ENCODE data around the gene PDXK. TPM values are rescaled to one million over a fixed set of nuclear protein-coding genes. Genes with fewer than 3 reads are reported as not detected.

PDXK gene
- total RNA-seq, 1 experiment from 2014 or later = 68.7 TPM

- Histone ChIP-seq H3K36me3 (replicated peaks; ENCODE audit: control insufficient read depth, insufficient read depth, low read length) (peaks cover 27% of the 10 kb centered on the region), H3K4me3 (ENCODE audit: insufficient read depth, low read depth, low read length) (no peak overlapping the region), H3K27me3 (ENCODE audit: control insufficient read depth, insufficient read depth, low read length) (no peaks in the 10 kb centered on the region)
- DNase-seq = no peak
Measured at GRCh38 chr21:43754948-43755781, 36.2 kb downstream of the PDXK start.

DNA sequence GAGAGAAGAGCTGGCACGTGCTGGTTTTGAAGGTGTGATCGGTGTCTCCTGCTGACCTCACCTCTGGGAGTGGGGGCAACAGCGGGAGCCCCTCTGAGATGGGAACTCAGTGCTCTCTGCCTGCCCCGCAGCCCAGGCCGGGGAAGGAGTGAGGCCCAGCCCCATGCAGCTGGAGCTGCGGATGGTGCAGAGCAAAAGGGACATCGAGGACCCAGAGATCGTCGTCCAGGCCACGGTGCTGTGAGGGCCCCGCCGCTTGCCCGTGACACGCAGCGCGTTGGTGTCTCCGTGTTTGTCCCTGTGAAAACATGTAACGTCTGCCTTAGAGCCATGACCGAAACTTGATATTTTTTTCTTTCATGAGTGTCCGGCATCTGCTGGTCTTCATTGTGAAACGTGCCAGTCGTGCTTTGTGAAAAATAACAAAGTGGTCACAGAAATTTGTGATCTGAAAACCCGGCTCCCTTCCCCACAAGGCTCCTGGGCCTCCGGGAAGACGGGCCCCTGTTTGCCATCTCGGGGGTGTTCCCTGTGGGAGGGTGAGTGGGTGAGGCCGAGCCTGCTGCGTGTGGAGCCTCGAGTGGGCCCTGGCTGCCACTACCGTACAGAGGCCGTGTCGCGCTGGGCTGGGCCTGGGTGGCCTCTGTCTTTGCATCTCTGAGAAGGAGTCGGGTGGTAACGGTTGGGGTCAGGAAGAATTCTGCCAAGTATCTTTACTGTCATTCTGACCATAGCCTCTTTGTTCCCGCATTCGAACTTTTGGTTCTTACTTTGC lies 37.1 kb downstream of the PDXK start:
- Histone ChIP-seq H3K27me3 (ENCODE audit: control insufficient read depth, insufficient read depth, low read length) (no peaks in the 10 kb centered on the region), H3K4me3 (ENCODE audit: insufficient read depth, low read depth, low read length) (no peak overlapping the region), H3K36me3 (replicated peaks; ENCODE audit: control insufficient read depth, insufficient read depth, low read length) (peaks cover 22% of the 10 kb centered on the region)
- no peak for DNase-seq

DNA sequence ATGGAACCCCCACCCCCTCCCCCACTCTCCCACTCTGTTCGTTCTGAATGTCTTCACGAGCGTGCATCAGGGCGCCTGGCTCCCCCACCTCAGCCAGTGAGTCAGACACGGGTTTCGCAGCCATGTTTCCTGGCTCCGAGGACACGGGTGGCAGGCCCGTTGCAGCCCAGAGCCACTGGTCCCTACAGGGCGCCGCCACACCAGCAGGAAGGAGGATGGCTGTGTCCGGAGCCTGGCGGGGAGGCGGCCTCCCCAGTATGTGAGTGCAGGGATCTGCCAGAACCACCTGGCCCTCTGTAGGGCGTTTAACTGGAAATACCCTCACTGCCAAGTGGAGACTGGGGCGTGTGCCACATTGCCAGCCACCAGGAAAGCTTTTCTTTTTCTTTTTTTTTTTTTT lies 38.7 kb downstream of the PDXK start:
- no peak for DNase-seq
- Histone ChIP-seq H3K27me3 (ENCODE audit: control insufficient read depth, insufficient read depth, low read length) (no peaks in the 10 kb centered on the region), H3K4me3 (ENCODE audit: insufficient read depth, low read depth, low read length) (no peak overlapping the region), H3K36me3 (replicated peaks; ENCODE audit: control insufficient read depth, insufficient read depth, low read length) (peaks cover 24% of the 10 kb centered on the region)

DNA sequence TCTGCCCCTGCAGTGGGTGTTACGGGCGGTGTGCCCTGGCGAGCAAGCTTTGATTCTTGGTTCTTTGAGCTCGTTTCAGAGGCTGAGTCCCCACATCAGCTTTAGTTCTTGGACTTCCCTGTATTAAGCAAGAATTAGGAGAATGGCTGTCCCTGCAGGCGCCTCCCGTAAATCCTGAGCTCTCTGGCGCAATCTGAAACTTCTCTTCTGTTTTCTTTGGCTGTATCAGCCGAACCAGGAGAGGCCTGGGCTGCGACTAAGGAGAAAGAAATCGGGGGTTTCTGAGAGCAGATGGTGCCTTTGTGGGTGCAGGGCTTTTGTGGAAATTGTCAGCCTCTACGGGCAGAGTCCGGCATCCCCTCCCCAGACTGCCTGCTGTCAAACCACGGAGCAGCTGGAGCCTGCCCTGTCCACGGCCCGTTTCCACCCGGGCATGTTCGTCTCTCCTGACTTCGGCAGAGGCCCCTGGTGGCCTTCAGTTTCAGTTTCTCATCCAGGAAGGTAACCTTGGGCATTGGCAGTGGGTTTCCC lies 39.2 kb downstream of the PDXK start:
- no peaks in the 10 kb centered on the region for H3K27me3 ChIP-seq (ENCODE audit: control insufficient read depth, insufficient read depth, low read length)
- no peak for DNase-seq
- no peak overlapping the region for H3K4me3 ChIP-seq (ENCODE audit: insufficient read depth, low read depth, low read length)
- peaks cover 19% of the 10 kb centered on the region for H3K36me3 ChIP-seq (replicated peaks; ENCODE audit: control insufficient read depth, insufficient read depth, low read length)

DNA sequence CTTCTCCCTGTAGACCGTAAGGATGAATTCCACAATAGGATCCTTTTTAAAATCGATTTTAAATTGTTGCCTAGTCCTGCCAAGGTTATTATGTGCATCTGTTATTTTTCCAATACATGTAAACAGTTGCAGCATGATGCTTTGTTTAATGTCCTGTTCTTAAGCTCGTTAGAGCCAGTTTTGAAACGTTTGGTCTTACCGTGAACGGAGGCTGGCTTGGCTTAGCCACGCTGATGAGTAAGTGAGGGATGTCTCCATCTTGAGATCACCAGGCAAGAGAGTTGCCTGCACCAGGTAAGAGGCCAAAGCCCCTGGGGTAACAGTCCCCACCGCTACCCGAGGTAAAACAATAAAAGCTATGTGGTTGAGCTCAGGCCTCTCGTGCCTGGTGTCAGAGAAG lies 39.9 kb downstream of the PDXK start:
- DNase-seq = no peak
- no peak overlapping the region for H3K4me3 ChIP-seq (ENCODE audit: insufficient read depth, low read depth, low read length)
- H3K27me3 ChIP-seq (ENCODE audit: control insufficient read depth, insufficient read depth, low read length) = no peaks in the 10 kb centered on the region
- H3K36me3 ChIP-seq (replicated peaks; ENCODE audit: control insufficient read depth, insufficient read depth, low read length) = peaks cover 16% of the 10 kb centered on the region

DNA sequence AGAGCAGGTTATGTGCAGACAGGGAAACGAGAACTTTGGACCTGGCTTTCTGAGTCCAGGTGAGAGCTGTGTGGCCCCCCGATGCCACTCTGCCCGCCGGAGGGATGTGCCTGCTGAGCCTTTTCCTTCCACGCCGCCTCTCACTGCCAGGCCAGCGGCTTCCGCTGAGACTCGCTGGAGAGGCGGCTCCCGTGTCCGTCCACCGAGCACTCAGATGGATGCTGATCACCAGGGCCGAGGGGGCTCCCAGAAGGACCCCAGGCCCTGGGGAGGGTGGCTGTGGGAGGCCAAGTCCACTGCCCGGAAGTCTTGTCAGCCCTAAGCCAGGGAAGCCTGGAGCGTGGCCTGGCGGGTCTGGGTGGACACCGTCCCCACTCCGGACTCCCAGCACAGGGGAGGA lies 40.7 kb downstream of the PDXK start:
- H3K36me3 ChIP-seq (replicated peaks; ENCODE audit: control insufficient read depth, insufficient read depth, low read length) = peaks cover 11% of the 10 kb centered on the region
- DNase-seq = no peak

DNA sequence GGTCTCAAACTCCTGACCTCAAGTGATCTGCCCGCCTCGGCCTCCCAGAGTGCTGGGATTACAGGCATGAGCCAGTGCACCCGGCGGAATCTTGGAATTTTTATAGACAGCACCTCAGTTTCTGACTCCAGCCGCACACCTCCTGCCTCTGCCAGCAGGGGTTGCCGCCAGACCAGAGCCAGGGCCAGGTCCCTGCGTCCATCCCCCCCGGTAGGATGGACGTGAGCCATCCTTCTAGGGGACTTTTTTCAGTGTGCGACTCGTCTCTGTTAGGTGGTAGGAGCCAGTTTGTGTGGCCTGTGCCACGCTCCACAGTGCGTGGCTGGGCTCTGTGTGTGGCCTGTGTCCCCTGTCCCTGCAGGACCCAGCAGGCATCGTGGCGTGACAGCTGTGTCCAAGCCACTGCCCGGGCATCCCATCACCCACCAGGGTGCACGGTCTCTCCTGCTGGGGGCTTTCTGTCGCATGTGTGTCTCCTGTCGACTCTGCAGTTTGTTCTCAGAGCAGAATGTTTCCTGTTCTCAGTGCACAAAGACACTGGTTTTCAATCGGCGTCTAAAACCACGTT lies 41.5 kb downstream of the PDXK start:
- Histone ChIP-seq H3K4me3 (ENCODE audit: insufficient read depth, low read depth, low read length) (no peak overlapping the region), H3K36me3 (replicated peaks; ENCODE audit: control insufficient read depth, insufficient read depth, low read length) (peaks cover 9% of the 10 kb centered on the region), H3K27me3 (ENCODE audit: control insufficient read depth, insufficient read depth, low read length) (no peaks in the 10 kb centered on the region)
- DNase-seq = no peak

More for the DNA sequence above, 40.7 kb downstream of the PDXK start:
- Histone ChIP-seq H3K27me3 (ENCODE audit: control insufficient read depth, insufficient read depth, low read length) (no peaks in the 10 kb centered on the region), H3K4me3 (ENCODE audit: insufficient read depth, low read depth, low read length) (no peak overlapping the region)

DNA sequence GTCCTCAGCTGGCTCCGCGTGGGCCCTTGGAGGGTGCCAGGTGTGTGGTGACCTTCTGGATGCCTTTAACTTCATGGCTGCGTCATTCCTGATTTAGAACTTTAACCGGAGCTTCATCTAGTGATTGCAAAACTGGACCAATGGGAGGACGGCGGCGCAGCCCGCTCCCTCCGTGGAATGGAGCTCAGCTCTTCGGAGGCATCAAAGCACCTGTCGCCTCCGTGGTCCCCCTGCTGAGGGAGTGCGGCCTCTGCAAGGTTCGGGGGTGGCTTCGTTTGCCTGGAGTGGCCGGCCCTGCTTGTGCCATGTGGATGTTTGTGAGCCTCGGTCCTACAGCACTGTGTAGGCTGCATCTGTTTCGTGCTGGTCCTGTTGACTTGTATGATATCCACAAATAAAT lies 43.0 kb downstream of the PDXK start:
- DNase-seq = no peak

GRCh38 chr21:43762303-43763128 lies 43.6 kb downstream of the PDXK start:
- no peak for DNase-seq
- no peak overlapping the region for H3K4me3 ChIP-seq (ENCODE audit: insufficient read depth, low read depth, low read length)
- peaks cover 6% of the 10 kb centered on the region for H3K36me3 ChIP-seq (replicated peaks; ENCODE audit: control insufficient read depth, insufficient read depth, low read length)
- H3K27me3 ChIP-seq (ENCODE audit: control insufficient read depth, insufficient read depth, low read length) = no peaks in the 10 kb centered on the region

More for the DNA sequence above, 43.0 kb downstream of the PDXK start:
- Histone ChIP-seq H3K4me3 (ENCODE audit: insufficient read depth, low read depth, low read length) (no peak overlapping the region), H3K27me3 (ENCODE audit: control insufficient read depth, insufficient read depth, low read length) (no peaks in the 10 kb centered on the region), H3K36me3 (replicated peaks; ENCODE audit: control insufficient read depth, insufficient read depth, low read length) (peaks cover 7% of the 10 kb centered on the region)

- peaks cover 4% of the 10 kb centered on the region for H3K36me3 ChIP-seq (replicated peaks; ENCODE audit: control insufficient read depth, insufficient read depth, low read length)
- H3K4me3 ChIP-seq (ENCODE audit: insufficient read depth, low read depth, low read length) = no peak overlapping the region
- DNase-seq = no peak
- no peaks in the 10 kb centered on the region for H3K27me3 ChIP-seq (ENCODE audit: control insufficient read depth, insufficient read depth, low read length)
Measured at GRCh38 chr21:43763901-43764523, 45.1 kb downstream of the PDXK start.

DNA sequence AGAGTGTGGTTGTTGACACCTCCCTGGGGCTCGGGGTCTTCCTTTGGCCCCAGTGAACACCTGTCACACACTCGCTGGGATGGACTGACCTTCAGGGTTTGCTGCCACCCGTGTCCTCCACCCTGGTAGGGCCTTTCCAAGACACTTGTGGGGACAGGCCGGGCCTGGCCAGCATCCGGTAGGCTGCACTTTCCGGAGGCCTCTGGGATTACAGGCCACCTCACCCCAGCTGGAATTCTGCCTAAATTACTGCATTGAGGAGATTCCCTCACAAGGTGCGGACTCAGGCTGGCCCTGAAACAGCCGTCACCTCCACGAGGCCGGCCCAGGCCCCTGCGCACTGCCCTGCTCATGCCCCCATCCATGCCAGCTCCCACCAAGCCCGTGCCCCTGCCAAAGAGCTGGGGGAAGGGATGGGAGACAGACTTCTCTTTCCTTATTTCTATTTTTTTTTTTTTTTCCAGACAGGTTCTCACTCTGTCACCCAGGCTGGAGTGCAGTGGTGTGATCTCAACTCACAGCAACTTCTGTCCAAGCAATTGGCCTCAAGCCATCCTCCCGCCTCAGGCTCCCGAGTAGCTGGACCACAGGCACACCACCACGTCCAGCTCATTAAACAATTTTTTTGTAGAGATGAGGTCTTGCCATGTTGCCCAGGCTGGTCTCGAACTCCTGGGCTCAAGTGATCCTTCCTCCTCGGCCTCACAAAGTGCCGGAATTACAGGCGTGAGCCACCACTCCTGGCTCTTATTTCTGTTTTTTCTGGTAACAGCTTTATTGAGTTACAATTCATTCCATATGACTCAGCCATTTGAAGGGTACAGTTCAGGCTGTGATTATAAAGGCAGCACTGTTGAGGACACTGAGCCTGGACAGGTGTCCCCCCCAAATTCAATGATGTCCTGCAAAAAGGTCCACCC lies 45.9 kb downstream of the PDXK start:
- Histone ChIP-seq H3K4me3 (ENCODE audit: insufficient read depth, low read depth, low read length) (no peak overlapping the region), H3K27me3 (ENCODE audit: control insufficient read depth, insufficient read depth, low read length) (no peaks in the 10 kb centered on the region), H3K36me3 (replicated peaks; ENCODE audit: control insufficient read depth, insufficient read depth, low read length) (peaks cover 4% of the 10 kb centered on the region)
- no peak for DNase-seq

DNA sequence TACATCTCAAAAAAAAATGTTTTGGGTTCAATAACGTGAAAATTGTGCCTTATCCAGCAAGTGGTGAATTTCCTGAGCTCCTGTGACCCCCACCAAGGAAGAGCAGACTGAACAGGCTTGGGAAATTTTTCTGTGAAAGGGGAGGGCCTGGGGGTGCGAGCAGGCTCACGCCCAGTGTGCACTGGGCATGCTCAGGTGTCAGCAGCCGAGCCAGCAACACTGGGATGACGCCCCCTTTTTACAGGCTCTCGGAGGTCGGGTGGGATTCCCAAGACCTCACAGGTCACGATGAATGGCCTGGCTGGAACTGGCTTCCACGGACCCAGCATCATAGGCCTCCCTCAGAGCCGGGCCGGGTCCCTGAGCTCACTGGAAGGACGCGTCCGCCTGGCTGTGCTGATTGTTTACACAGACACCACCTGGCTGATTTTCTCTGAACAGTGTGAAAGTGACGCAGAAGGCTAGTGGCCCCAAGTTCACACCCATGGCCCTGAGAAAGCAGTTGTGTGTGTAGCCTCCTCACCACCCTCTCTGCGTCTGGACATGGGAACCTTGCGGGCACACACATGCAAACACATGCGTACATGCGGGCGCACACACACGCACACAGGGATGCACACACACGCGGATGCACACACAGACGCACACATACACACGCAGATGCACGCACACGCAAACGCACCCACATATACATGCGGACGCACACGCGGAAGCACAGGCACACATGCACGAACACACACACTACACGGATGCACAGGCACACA lies 48.0 kb downstream of the PDXK start:
- H3K27me3 ChIP-seq (ENCODE audit: control insufficient read depth, insufficient read depth, low read length) = no peaks in the 10 kb centered on the region
- peaks cover 3% of the 10 kb centered on the region; the same call in 1 of the 2 replicates for H3K36me3 ChIP-seq (replicated peaks; ENCODE audit: control insufficient read depth, insufficient read depth, low read length)
- no peak overlapping the region for H3K4me3 ChIP-seq (ENCODE audit: insufficient read depth, low read depth, low read length)
- no peak for DNase-seq
